Caco-2 (cell line): Measurements from ENCODE around the gene BRINP3. TPM values are rescaled to one million over a fixed set of nuclear protein-coding genes. Genes with fewer than 3 reads are reported as not detected.

Experiments used
- BruUV-seq: library from RNA; stranded (reverse); fragments of 400-500 nt; replicated peaks from 2 replicates; lab custom pipeline; 2021; lab: Mats Ljungman, UMichigan
- CTCF ChIA-PET: fragments of 300-600 bp; sonication (Branson Sonifier 250); formaldehyde crosslinking; loops from one replicate; lab custom pipeline; 2022; ENCODE audit warnings: antibody characterized with exemption; lab: Charles Lee
- POLR2A ChIA-PET: fragments of 300-600 bp; sonication (Branson Sonifier 250); formaldehyde crosslinking; loops from one replicate; lab custom pipeline; 2022; ENCODE audit warnings: antibody characterized with exemption; lab: Charles Lee
- DNase-seq, 2 experiments: peaks; one replicate each; pipeline versions ENCODE4 v3.0.0 to v3.0.0-alpha.2; 2020 to 2022
- H3K27me3 ChIP-seq: replicated peaks from 2 replicates; pipeline ENCODE4 v1.6.0; 2011; ENCODE audit warnings: low read length; ENCODE audit not compliant: control insufficient read depth, insufficient read depth
- H3K36me3 ChIP-seq: 2 replicates; pipeline ENCODE4 v1.5.1; 2011; ENCODE audit warnings: low read length; ENCODE audit not compliant: control insufficient read depth, insufficient read depth
- H3K4me1 ChIP-seq: fragments of 250-450 bp; sonication (Bioruptor Pico); 2 replicates; pipeline ENCODE4 v1.5.1; 2020; ENCODE audit warnings: mild to moderate bottlenecking
- H3K4me3 ChIP-seq: 2 replicates; pipeline ENCODE4 v1.5.1; 2011; ENCODE audit warnings: low read depth, mild to moderate bottlenecking, control low read depth, low read length
- H3K9me3 ChIP-seq: fragments of 250-450 bp; sonication (Bioruptor Pico); 2 replicates; pipeline ENCODE4 v1.5.1; 2020; ENCODE audit warnings: mild to moderate bottlenecking, moderate library complexity
- H3K27ac Mint-ChIP-seq: one replicate; pipeline ENCODE4 v1.8.0; 2022; ENCODE audit warnings: mixed read lengths; ENCODE audit not compliant: unreplicated experiment
- H3K27me3 Mint-ChIP-seq: one replicate; pipeline ENCODE4 v1.8.0; 2022; ENCODE audit warnings: mixed read lengths; ENCODE audit not compliant: insufficient read depth, unreplicated experiment
- H3K36me3 Mint-ChIP-seq: one replicate; pipeline ENCODE4 v1.8.0; 2022; ENCODE audit warnings: mild to moderate bottlenecking, mixed read lengths; ENCODE audit not compliant: insufficient read depth, unreplicated experiment
- H3K4me1 Mint-ChIP-seq: one replicate; pipeline ENCODE4 v1.8.0; 2022; ENCODE audit warnings: low read depth, mixed read lengths; ENCODE audit not compliant: unreplicated experiment
- H3K4me3 Mint-ChIP-seq: one replicate; pipeline ENCODE4 v1.8.0; 2022; ENCODE audit warnings: mild to moderate bottlenecking, moderate library complexity, mixed read lengths; ENCODE audit not compliant: unreplicated experiment
- H3K9me3 Mint-ChIP-seq: one replicate; pipeline ENCODE4 v1.8.0; 2022; ENCODE audit warnings: mixed read lengths; ENCODE audit not compliant: unreplicated experiment
- CTCF ChIP-seq, 2 experiments: fragments of 200-600 bp in 1 of 2; IDR thresholded peaks; 1 replicate in 1 of 2; 2 replicates in 1 of 2; pipeline versions ENCODE4 v1.5.1 to v1.8.0; 2011 to 2022; ENCODE audit warnings: antibody characterized with exemption in 1 of 2, control low read depth in 1 of 2, inconsistent platforms in 1 of 2, low read depth in 1 of 2, low read length in 1 of 2, mild to moderate bottlenecking in 1 of 2, moderate library complexity in 1 of 2; ENCODE audit not compliant: insufficient read depth in 1 of 2, severe bottlenecking in 1 of 2, unreplicated experiment in 1 of 2
- intact Hi-C: fragments of 100-400 bp; cut with micrococcal nuclease; formaldehyde crosslinking; loops from one replicate; pipeline ENCODE4 v1.10.0; 2022; ENCODE audit not compliant: unreplicated experiment
- total RNA-seq: library from RNA; stranded (reverse); gene quantifications from 2 replicates; pipeline ENCODE4 v1.2.3, GENCODE V29; 2022

BRINP3 gene
- total RNA-seq, 1 experiment from 2014 or later, result not detected

- intact Hi-C loops, result no loop called here
- H3K27ac Mint-ChIP-seq, result no peak overlapping the region
- ChIA-PET CTCF (no interaction called here), POLR2A (no interaction called here)
- no peak for TF ChIP-seq CTCF (IDR thresholded peaks at IDR 0.05; ENCODE audit: insufficient read depth in 1 of 2, low read depth in 1 of 2, low read length in 1 of 2, severe bottlenecking in 1 of 2, unreplicated experiment in 1 of 2)
- Histone ChIP-seq H3K4me1 (no peaks in the 10 kb centered on the region), H3K27me3 (no peaks in the 10 kb centered on the region), H3K4me3 (no peak overlapping the region), H3K9me3 (no peaks in the 10 kb centered on the region), H3K36me3 (no peaks in the 10 kb centered on the region)
- no TSS peak for BruUV-seq
- no peaks in the 10 kb centered on the region for H3K4me1 Mint-ChIP-seq
- no peak overlapping the region for H3K4me3 Mint-ChIP-seq
- no peak for DNase-seq
- H3K9me3 Mint-ChIP-seq, result peaks cover 5% of the 10 kb centered on the region
- no peaks in the 10 kb centered on the region for H3K27me3 Mint-ChIP-seq
- H3K36me3 Mint-ChIP-seq, result no peaks in the 10 kb centered on the region
These were observed 272.0 kb downstream of the BRINP3 start for GRCh38 chr1:190205713-190206112.

- Mint-ChIP-seq H3K9me3 (peaks cover 14% of the 10 kb centered on the region), H3K36me3 (no peaks in the 10 kb centered on the region), H3K4me3 (no peak overlapping the region), H3K27me3 (no peaks in the 10 kb centered on the region), H3K27ac (no peak overlapping the region), H3K4me1 (no peaks in the 10 kb centered on the region)
- no peak for DNase-seq
- BruUV-seq, result no TSS peak
- intact Hi-C loops, result no loop called here
- no peaks in the 10 kb centered on the region; the same call in 1 of the 2 replicates for H3K9me3 ChIP-seq
- no peak for TF ChIP-seq CTCF (IDR thresholded peaks at IDR 0.05; ENCODE audit: insufficient read depth in 1 of 2, low read depth in 1 of 2, low read length in 1 of 2, severe bottlenecking in 1 of 2, unreplicated experiment in 1 of 2)
- no peaks in the 10 kb centered on the region for H3K36me3 ChIP-seq
- no peaks in the 10 kb centered on the region for H3K4me1 ChIP-seq
- H3K4me3 ChIP-seq, result no peak overlapping the region
- POLR2A ChIA-PET, result no interaction called here
- no peaks in the 10 kb centered on the region for H3K27me3 ChIP-seq
- CTCF ChIA-PET, result no interaction called here
These were observed 281.6 kb downstream of the BRINP3 start for GRCh38 chr1:190196020-190196419.

- intact Hi-C loops, result no loop called here
- POLR2A ChIA-PET, result no interaction called here
- no peaks in the 10 kb centered on the region for H3K36me3 Mint-ChIP-seq
- no peak for TF ChIP-seq CTCF (IDR thresholded peaks at IDR 0.05; ENCODE audit: insufficient read depth in 1 of 2, low read depth in 1 of 2, low read length in 1 of 2, severe bottlenecking in 1 of 2, unreplicated experiment in 1 of 2)
- H3K27ac Mint-ChIP-seq, result no peak overlapping the region
- DNase-seq, result no peak
- no TSS peak for BruUV-seq
- no peaks in the 10 kb centered on the region for H3K4me1 ChIP-seq
- H3K4me1 Mint-ChIP-seq, result no peaks in the 10 kb centered on the region
- no peaks in the 10 kb centered on the region for H3K27me3 Mint-ChIP-seq
- CTCF ChIA-PET, result no interaction called here
- H3K9me3 ChIP-seq, result no peaks in the 10 kb centered on the region
- H3K4me3 Mint-ChIP-seq, result no peak overlapping the region
- no peak overlapping the region for H3K4me3 ChIP-seq
- peaks cover 4% of the 10 kb centered on the region for H3K9me3 Mint-ChIP-seq
- no peaks in the 10 kb centered on the region for H3K36me3 ChIP-seq
- H3K27me3 ChIP-seq, result no peaks in the 10 kb centered on the region
These were observed 284.1 kb downstream of the BRINP3 start for GRCh38 chr1:190193508-190194115.
